ENCODE data around the gene SARM1.

Gene SARM1

GRCh38 chr17:28404007-28404406 is 32.5 kb downstream of the SARM1 start:
- no peak for TF ChIP-seq CTCF (conservative IDR thresholded peaks at IDR 0.05; ENCODE audit: control insufficient read depth, insufficient read depth, low read depth, low read length)
- no peak overlapping the region for H3K4me3 ChIP-seq (ENCODE audit: control insufficient read depth, low read depth, low read length)
- no peak for DNase-seq (ENCODE audit: low read depth)

GRCh38 chr17:28404461-28404811 is 32.9 kb downstream of the SARM1 start:
- no peak for TF ChIP-seq CTCF (conservative IDR thresholded peaks at IDR 0.05; ENCODE audit: control insufficient read depth, insufficient read depth, low read depth, low read length)
- no peak overlapping the region for H3K4me3 ChIP-seq (ENCODE audit: control insufficient read depth, low read depth, low read length)
- no peak for DNase-seq (ENCODE audit: low read depth)

- DNase-seq (ENCODE audit: low read depth) = no peak
- H3K4me3 ChIP-seq (ENCODE audit: control insufficient read depth, low read depth, low read length) = peak overlapping the region; percentile 63
- no peak for TF ChIP-seq CTCF (conservative IDR thresholded peaks at IDR 0.05; ENCODE audit: control insufficient read depth, insufficient read depth, low read depth, low read length)
These were observed 33.5 kb downstream of the SARM1 start for GRCh38 chr17:28404812-28405570.

GRCh38 chr17:28405632-28406472 is 34.4 kb downstream of the SARM1 start, which contains the start of gene SLC46A1:
TSS of gene SLC46A1 (minus strand) at chr17:28406212. CDS start at chr17:28406114, 98 bp downstream.
- TF ChIP-seq CTCF (conservative IDR thresholded peaks at IDR 0.05; ENCODE audit: control insufficient read depth, insufficient read depth, low read depth, low read length) = no peak
- H3K4me3 ChIP-seq (ENCODE audit: control insufficient read depth, low read depth, low read length) = peak within 1 kb of the TSS; percentile 63
- peak; percentile 16 for DNase-seq (ENCODE audit: low read depth)

GRCh38 chr17:28406473-28406814 is 35.0 kb downstream of the SARM1 start:
- H3K4me3 ChIP-seq (ENCODE audit: control insufficient read depth, low read depth, low read length) = peak overlapping the region; percentile 63
- DNase-seq (ENCODE audit: low read depth) = peak; percentile 9
- TF ChIP-seq CTCF (conservative IDR thresholded peaks at IDR 0.05; ENCODE audit: control insufficient read depth, insufficient read depth, low read depth, low read length) = no peak

GRCh38 chr17:28407130-28407973 is 35.9 kb downstream of the SARM1 start:
- no peak for TF ChIP-seq CTCF (conservative IDR thresholded peaks at IDR 0.05; ENCODE audit: control insufficient read depth, insufficient read depth, low read depth, low read length)
- no peak overlapping the region for H3K4me3 ChIP-seq (ENCODE audit: control insufficient read depth, low read depth, low read length)
- DNase-seq (ENCODE audit: low read depth) = no peak

Data from fibroblast of mammary gland (primary cell).